GM11168 (cell line): ENCODE data around the gene ASB2.

Experiments
- in situ Hi-C: fragments of 300-500 bp; cut with MboI; formaldehyde crosslinking; loops from one replicate; pipeline ENCODE4 v1.12.0; 2022; ENCODE audit warnings: low sequenced_read_pairs; ENCODE audit not compliant: unreplicated experiment

ASB2 gene

DNA sequence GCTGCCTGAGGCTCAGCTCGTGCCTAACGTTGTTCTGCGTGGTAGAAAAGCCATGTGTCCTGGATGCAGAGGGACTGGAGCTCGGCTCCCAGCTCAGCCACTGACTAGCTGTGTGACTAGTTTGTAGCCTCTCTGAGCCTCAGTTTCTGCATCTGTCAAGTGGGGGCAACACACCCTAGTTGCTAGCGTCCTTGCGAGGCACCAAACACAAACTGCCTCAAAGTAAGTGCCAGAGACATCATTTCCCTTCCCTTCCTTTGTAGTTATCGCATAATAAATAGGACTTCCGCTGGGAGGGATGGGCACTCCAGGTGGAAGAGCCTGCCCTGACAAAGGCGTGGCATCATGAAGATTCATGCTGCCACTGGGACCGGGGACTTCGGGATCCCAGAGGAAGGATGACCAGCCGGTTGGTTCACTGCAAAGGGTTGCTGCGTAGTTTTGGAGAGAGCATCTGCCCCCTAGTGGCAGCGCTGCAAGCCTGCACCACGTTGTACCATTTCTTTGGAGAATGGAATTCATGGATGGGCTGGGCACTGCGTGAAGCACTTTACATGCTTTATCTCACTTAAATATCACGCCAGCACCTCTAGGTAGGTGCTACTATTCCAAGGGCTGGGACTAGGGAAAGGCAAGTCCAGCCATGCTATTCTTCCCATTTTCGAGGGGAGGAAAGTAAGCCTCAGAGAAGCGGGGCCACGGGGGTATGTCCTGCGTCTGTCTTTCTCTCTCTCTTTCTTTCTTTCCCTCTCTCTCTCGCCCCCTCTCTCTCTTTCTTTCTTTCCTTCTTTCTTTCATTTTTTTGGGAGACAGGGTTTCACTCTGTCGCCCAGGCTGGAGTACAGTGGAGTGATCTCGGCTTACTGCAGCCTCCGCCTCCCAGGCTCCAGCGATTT lies 25.4 kb upstream of the ASB2 start:
- in situ Hi-C loops: no loop called here

GRCh38 chr14:94001016-94001415 lies 24.6 kb upstream of the ASB2 start:
- in situ Hi-C loops: no loop called here

DNA sequence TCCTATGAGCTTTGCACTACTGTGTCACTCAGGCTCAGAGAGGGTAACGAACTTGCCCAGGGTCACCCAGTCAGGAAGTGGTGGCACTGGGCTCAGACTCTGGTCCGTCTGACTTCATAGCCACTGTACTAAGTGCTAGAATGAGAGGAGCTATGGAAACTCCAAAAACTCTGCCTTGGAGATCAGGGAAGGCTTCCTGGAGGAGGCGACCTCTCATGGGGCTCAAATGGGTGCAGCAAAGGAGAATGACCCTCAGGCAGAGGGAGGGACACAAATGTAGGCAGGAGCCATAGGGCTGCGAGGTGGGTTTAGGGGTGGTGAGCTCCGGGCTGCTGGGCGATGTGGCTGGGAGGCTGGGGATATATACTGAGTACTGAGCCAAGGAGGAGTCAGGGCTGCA lies 23.9 kb upstream of the ASB2 start:
- in situ Hi-C loops: no loop called here

GRCh38 chr14:93999573-93999972 lies 23.2 kb upstream of the ASB2 start:
- in situ Hi-C loops: no loop called here

DNA sequence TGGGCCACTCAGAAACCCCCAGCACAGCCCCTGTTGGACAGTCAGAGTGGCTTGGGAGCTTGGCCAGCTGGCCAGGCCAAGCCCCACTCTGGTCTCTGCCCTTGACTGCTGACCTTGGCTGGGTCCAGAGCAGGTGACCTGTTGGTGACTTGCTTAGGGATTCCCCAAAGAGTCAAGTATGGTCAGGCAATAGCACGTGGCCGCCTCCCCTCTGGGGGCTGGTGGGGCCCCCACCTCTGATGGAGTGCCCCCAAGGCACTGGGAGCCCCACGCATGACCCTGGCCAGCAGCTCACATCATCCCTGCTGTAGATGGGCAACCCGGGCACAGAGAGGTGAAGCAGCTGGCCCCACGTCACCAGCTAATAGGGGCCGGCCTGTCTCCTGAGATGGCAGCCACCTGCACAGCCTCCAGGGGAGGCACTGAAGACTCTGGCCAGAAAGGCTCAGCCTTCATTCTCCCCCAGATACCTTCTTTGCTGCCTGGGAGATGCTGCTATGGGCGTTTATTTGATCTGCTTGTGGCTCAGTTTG lies 22.6 kb upstream of the ASB2 start:
- in situ Hi-C loops: no loop called here

DNA sequence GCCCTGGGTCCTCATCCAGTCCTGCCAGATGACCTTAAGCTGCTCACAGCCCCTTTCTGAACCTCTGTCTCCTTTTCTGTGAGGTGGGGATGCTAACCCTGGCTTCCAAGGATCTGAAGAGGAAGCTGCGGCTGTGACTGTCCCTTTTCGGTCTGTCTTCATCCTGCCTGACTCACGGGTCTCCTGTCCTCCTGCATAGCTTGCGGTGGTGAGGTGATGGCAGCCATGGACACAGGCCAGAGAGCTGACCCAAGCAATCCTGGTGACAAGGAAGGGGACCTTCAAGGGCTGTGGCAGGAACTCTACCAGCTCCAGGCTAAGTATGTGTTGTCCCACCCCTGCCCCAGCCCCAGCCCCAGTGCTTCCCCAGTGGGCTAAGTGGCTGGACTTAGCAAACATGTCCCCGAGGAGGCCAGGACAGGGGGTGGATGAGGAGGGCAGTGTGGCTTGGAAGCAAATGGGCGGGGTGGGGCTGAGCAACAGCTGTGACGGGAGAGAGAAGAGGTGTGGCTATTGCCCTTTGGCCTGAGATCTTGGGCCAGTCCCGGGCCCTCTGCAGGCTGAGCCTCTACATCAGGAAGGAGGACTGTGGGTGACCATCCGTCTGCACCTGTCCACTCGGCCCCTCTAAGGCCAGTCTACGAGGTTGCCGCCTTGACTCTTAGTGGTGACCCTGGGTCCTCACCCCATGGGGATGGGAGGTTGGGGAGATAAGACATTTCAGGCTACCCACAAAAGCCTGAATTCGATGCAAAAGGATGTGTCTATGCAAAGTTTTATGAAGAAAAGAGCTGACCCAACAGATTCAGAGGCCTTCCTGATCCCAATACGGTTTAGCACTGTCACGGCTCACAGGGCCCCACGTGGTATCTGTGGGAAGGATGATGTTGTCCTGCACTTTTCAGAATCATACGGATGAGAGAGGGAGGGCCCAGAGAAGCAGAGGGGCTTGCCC lies 21.8 kb upstream of the ASB2 start:
- in situ Hi-C loops: no loop called here

DNA sequence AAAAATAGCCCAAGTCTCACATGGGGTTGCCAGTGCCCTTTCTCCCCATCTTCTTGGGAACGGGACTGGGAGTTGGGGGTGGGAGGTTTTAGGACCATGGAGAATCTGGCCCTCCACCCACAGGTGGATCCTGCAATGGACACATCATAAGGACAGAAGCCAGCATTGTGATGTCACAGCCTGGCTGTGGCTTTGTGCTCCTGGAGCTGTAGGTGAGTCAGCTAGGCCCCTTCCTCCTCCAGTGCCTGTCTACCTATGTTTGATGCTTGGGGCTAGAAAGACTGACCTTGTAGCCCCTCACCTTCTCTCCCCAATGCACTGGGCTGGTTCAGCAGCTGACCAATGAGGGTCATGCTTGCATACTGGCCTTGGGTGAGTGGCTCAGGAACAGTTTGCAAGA lies 20.7 kb upstream of the ASB2 start, which contains the start of gene CCDC197:
Gene CCDC197 (plus strand): TSS at position 220 of the 400 bp plus-strand sequence. CDS start 831 bp downstream, outside the sequence.
- in situ Hi-C loops: no loop called here

- in situ Hi-C loops: no loop called here
Measured at GRCh38 chr14:93996130-93996695, 19.8 kb upstream of the ASB2 start.

DNA sequence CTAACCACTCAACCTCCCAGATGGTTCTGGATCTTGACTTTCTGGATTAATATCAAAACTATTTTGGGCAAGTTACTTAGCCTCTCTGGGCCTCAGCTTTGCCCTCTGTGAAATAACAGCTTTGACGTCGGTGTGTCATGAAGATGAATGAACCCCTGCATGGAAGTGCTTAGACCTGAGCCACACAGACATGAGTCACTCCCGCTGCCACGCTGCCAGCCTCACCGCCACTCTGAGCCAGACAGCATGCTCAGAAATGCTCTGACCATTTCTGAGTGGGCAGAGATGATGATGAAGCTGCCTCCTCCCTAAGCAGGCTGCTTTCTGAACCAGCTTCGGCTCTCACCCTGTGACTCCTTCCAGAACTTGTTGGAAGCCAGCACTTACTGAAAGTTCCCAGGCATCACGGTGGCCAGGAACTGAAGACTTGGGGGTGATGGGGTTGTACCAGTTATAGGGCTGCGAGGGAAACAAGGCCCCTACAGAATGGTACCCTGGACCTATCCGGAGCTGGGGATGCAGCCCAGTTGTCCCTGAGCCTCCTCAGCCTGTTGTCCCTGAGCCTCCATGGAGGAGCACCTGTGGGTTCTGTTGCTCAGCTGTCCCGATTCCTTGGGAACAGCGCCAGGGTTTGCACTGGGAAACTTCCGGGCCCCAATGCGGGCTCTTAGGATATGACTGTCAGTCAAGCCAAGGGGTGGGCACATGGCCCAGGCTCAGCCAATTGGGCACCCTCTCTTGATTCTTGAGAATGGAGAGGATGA lies 18.7 kb upstream of the ASB2 start:
- in situ Hi-C loops: no loop called here

DNA sequence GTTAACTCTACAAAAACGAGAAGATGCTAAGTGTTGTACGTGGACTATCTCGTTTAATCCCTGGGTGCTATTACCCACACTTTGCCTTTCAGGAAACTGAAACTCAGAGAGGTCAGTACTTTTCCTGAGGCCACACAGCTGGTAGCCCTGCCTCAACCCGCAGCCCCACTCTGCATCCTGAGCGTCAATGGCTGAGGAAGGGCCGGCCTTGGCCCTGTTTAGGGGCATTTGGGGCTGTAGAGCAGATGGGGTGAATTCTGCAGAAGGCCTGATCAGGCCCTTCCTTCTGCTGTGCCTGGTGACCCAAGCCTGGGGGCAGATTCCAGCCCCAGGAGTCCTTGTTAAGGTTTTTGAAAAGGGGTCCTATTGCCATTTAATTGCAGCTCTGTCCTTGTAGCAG lies 17.0 kb upstream of the ASB2 start:
- in situ Hi-C loops: no loop called here

DNA sequence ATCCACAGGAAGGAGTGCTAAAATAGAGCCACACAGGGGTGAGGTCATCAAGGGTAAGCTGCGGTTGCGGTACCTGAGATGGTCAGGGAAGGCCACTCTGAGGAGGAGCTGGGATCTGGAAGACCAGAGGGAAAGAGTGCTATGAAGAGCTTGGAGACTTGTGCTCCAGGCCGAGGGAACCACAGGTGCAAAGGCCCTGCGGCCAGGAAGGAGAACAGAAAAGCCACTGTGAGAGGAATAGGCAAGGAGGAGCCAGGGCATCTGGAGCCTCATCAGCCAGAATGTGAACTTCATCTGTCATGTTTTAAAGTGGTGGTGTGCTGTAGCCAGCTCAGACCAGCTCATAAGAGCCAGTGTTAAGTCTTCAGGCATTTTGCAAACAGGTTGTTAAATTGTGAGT lies 15.3 kb upstream of the ASB2 start:
- in situ Hi-C loops: no loop called here

DNA sequence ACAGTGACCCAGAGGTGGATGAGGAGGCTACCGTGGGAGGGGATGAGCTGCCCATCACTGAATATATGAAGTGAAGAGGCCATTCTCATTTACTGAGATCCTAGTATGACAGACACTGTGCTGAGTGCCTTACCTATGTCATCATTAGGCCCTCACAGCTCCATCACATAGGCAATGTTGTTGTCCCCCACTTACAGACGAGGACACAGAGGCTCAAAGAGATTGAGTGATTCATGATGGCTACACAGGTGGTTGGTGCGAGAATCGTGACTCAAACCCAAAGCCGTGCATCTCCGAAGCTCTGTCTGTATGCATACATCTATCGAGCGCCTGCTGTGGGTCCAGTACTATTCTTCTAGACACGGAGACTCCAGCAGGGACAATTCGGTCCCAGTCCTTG lies 14.8 kb upstream of the ASB2 start:
- in situ Hi-C loops: no loop called here

- in situ Hi-C loops: no loop called here
Measured at GRCh38 chr14:93989939-93990338, 13.6 kb upstream of the ASB2 start.

DNA sequence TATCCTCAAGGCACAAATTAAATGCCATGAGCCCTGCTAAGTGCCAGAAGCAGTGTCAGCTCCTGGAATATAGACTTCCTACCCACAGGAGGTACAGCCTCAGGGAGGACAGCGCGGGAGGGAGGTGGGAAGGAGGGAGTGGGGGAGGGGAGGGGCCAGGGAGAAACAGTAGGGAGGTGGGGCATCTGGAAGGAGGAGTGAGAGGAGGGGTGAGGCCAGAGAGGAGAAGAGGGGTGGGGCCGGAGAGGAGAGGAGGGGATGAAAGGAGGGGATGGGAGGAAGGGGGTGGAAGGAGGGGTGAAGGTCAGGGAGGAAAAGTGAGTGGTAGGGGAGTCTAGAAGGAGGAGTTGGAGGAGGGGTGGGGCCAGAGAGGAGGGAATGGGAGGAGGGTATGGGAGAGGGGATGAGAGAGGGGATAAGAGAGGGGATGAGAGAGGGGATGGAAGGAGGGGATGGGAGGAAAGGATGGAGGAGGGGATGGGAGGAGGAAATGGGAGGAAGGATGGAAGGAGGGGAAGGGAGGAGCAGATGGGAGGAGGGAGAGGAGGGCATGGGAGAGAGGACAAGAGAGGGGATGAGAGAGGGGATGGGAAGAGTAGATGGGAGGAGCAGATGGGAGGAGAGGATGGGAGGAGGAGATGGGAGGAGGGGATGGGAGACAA lies 11.6 kb upstream of the ASB2 start:
- in situ Hi-C loops: no loop called here

- in situ Hi-C loops: no loop called here
Measured at GRCh38 chr14:93987376-93987775, 11.0 kb upstream of the ASB2 start.

DNA sequence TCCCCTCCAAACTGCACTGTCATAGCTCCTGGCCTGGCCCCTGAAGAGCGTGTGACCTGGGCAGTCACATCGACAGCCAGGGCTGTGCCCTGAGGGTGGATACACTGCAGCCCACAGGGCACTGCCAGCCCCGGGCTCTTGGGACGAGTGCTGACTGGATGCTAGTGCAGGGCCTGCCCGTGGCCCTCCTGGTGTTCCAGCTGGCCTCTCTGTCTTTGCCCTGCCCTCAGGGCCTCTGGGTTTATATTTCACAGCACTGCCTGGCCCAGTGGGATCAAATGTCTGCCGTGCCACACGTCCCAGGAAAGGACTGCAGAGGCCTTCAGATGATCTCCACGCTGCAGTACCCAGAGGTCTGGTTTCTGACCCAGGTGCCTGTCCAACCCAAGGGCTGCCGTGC lies 10.6 kb upstream of the ASB2 start:
- in situ Hi-C loops: no loop called here

GRCh38 chr14:93984987-93985410 lies 8.6 kb upstream of the ASB2 start:
- in situ Hi-C loops: no loop called here

GRCh38 chr14:93984070-93984469 lies 7.7 kb upstream of the ASB2 start:
- in situ Hi-C loops: no loop called here
